HG03045 (cell line): ENCODE measurements around the gene TMPRSS11D.

Source experiments
- ATAC-seq: cut with Tn5 transposase; IDR thresholded peaks from one replicate; pipeline ENCODE4 v1.9.1; 2021; ENCODE audit warnings: mild to moderate bottlenecking, moderate library complexity; ENCODE audit not compliant: unreplicated experiment

TMPRSS11D gene

DNA sequence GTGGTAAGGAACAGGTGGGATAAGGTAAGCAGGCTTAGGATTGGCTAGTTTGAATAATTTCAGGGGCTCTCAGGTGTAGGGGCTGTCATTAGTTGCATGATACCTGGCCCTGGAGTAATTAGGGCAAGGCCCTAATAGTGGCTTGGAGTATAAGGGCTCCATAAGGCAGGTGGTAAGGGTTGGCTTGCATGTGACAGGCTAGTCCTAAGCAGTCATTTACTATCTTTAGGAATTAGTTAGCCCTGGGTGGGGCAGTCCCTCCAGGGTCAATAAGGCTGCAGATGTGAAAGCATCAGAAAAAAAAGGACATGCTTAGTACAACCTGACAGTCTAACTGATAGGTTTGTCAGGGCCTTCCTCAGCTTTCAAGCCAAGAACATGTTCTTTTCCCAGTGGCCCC, 7.8 kb upstream of the TMPRSS11D start:
- ATAC-seq: no peak

DNA sequence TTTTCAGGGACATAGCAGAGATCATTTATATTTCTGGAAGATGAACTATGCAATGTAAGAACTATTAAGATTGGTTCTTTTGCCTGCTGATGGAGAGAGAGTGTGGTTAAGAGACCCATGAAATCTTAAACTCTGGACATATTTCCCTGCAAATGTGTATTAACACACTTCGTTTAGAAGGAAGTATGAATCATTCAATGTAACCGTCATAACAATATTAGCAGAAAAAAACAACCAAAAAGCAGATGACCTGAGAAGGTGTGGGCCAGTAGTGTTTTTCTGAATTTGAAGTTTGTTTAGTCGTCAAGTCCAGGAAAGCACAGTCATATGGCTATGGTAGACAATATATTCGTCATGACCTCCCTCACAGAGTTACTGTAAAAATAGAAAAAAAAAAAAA, 2.5 kb upstream of the TMPRSS11D start:
- no peak for ATAC-seq

DNA sequence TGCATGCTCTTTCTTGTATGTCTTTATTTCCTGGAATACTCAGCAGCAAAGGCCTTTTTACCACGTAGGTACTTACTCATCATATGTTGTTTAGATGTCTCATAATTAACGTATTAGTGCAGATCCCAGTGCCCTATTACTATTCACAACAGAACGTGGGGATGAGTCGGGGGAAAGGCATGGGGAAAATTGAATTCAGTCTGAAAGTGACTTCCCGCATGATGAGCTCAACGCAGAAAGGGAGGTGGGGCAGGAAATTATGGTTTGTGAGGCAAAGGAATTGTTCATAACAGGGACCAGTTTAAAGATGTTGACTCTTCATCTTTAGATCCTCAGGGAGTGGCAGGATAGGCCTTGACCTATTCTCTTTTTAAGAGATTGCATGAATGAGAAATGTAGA, 2.0 kb upstream of the TMPRSS11D start:
- ATAC-seq: no peak

DNA sequence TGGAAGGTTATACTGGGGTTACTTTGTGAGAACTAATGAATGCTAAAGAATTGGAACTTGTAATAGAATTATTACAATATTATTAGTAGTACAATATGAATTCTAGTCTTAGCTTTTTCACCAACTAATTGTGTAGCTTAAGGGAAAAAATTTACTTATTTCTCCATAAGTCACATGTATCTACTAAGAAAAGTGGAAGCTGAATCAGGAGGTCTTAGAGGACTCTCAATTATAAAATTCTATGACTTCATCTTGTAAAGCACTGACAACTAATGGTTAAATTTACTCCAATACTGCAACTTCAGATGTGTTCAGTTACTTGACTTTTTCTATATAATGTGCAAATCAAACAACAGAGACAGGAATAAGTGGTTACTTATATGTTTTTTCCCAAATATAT, 899 bp upstream of the TMPRSS11D start:
- no peak for ATAC-seq

DNA sequence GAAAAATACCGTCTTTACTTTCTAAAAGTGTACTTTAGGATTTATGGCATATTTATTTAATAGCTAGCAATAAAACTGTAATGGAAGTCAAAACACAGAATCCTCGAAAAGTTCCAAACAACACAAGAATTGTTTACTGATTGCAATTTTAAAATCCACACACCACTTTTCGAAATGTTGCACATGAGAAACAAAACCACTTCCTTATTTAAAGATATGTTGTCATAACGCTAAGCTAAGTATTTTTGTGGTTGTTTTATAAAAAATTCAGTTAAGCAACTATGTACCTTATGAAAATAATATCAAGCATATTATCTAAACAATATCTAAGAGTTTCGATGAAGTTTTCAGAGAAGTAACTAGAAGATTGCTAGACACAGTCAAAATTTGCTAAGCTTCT, 344 bp downstream of the TMPRSS11D start:
- no peak for ATAC-seq

DNA sequence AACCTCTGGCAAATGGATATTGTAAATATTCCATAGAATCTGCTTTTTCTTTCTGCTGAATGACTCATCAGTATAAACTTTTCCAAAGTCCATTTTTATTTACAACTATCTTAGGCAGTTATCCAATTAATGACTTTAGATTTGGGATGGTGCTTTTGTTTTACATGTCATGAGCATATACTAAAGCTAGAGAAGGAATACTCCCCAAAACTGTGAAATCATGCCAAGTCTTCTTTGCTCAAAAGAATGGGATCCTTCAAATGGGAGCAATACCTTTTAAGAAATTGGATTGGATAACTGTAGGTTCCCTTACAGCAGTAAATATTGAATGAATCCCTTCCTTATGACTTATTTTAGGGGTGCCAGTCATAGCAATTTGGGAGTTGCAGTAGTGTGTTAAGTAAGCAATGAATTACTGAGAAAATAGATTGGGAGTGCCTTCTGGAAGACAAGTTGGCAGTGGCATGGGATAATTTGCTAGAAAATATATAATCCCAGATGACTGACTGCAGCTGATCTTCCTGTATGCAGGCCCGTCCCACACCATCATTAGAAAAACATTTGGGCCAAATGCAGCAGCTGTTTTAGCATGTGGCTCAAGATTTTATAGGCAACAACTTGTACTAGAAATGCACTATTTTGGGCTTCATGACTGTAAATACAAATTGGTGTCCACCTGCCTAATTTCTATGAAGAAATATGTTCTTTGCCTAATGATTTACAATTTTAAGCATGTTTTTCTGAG, 2.8 kb downstream of the TMPRSS11D start:
- no peak for ATAC-seq

DNA sequence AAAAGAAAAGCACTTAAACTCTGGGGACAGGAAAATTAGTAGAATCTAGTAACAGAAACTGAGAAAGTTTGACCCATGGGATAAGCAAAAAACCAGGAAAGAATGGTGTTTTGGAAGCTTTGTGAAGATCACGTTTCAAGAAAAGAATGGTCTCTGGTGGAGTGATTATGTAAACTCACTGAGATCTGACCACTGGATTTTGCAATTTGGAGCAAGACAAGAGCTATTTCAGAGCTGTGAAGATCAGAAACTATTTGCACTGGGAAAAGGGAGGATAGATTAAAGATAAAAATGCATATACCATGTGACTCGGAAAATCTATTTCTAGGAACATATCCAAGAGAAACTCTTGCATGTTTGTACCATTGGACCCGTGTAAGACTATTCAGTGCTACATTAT, 4.3 kb downstream of the TMPRSS11D start:
- no peak for ATAC-seq

DNA sequence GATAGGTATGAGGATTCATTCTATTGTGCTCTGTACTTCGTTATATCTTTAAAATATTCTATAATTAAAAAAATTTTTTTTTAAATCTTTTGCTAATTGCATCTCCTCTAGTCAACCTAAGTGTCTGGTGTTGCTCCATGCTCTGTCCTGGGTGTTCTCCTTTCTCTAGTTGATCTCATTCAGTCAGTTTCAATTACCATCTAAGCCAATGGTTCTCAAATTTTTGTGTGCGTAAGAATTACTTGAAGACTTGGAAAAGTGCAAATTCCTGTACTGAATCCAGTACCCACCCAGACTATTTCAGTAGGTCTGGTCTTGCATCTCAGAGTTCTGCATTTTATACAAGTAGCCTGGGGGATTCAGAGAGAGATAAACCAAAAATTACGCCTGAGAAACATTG, 6.7 kb downstream of the TMPRSS11D start:
- ATAC-seq: no peak

DNA sequence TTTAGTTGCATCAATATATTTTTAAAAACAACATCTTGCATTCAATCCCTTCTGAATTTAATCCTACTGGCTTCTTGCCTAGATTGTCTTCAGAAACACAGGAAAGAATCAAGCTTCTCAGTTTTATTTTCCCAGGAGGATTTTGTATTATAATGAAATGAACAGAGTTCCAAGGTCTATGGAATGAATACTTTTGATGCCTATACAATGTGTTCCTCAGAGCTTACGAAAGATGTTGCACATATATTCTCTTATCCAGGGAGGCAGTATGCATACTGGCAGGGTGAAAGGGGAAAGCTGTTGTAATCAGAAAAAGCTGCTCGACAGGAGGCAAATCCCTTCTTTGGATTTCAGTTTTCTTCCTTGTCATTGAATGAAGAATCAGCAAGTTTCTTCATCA, 8.8 kb downstream of the TMPRSS11D start:
- no peak for ATAC-seq

DNA sequence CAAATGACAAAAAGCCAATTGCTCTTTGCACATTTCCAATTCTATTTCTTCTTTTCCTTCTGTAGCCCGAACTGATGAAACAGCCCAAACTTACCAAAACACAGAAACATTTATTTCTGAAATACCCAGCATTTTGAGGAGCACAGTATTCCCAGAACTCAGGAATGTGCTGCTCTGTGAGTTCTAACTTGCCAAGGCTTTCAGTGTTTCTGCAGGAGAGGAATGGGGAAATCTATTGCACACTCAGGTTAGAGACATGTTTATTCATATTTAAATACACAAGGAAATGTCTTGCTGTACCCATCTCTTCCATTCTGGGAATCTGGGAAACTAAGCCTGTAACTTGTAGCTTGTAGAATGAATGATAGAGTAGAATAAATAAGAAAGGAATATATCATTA, 10.7 kb downstream of the TMPRSS11D start:
- no peak for ATAC-seq

DNA sequence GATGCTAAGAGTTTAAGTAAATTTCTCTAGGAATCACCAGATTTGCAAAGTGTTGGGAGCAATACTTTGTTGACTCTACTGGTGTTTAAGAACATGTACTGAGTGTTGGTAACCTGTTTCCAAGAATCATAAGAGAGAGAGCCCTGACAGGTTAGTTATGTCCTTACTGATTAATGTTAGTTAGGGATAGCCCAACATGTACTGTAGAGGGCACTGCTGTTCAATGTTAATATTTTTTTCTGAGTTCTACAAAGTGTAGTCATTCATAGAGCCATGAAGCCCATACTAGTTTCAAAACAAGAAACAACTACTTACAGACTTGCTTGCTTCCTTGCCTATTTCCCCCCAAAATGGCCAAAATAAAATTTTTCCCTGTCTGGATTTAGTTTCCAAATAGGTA, 11.9 kb downstream of the TMPRSS11D start:
- ATAC-seq: peak; percentile 69

DNA sequence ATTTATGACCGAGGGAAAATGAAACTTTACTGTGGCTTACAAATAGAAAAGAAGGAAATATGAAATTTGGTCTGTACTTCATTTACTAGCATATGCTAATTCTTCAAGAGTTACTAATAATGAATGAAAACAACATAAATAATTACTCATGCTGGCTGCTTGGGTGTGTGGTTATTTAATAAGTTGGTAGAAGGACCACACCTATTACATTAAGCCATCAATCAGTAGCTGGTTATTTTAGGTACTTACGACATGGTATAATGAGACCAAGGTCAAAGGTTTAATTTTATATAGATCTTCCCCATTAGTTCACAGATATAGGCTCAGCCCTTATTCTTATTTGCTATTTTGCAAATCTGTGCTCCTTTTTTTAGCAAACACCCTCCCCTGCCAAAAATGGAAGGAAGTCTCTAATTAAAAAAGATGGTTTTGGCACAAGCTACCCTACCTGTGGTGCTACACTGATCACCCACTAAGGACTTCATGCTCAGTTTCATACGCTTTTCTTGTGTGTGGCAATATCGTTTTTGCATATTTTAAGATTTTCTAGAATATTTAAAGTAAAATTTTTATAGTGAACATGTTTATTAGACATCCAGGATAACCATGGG, 14.1 kb downstream of the TMPRSS11D start:
- no peak for ATAC-seq

DNA sequence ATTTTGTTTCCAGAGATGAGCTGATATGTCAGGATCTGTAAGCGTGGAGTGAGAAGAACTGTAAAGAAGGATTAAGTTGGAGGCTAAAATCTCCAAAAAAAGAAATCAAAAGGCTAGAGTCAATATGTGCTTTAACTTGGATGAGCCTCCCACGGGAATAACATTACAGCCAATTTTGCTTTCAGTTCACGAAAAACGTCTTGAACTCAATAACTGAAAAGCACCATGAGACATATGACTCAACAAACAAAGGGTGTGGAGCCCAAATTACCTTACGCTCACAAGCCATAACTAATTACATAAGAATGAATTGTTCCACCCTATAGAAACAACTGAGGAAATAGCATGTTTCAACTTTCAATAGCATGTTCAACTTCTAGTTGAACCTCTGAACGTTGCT, 22.3 kb downstream of the TMPRSS11D start:
- ATAC-seq: no peak

DNA sequence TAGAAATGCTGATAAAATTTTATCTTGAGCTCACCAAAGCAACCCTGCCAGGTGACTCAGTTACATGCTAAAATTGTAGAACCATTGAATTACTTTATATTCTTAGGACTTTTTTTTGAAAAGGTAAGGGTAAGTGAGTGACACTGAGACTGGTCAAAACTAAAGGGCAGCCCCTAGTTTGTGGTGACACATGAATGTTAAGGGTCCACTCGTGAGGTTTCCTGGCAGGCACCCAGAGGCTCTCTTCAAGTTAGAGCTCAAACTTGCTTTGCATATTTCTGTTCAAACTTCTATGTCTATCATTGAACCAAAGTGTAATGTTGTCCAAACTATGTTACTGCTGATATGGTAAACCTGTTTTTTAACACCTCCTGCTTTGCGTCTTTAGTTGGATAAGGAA, 30.5 kb downstream of the TMPRSS11D start:
- no peak for ATAC-seq

DNA sequence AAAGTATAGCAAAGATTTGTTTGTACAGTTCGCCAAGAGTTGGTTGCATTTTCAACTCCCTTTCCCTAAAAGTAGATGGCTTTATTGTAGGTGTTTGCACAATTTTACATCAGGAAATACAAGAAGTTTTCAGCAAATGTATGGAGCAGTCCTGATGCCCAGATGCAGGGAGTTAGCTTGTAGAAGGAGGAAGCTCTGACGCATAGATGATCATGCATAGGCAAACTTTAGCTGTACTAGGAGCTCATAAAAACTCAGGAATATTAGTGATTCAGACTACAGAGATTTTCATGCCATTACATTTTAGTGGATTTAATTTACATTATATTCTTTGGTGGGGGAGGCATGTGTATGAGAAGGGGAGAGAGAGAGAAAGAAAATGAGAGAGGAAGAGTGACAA, 62.9 kb downstream of the TMPRSS11D start:
- no peak for ATAC-seq

DNA sequence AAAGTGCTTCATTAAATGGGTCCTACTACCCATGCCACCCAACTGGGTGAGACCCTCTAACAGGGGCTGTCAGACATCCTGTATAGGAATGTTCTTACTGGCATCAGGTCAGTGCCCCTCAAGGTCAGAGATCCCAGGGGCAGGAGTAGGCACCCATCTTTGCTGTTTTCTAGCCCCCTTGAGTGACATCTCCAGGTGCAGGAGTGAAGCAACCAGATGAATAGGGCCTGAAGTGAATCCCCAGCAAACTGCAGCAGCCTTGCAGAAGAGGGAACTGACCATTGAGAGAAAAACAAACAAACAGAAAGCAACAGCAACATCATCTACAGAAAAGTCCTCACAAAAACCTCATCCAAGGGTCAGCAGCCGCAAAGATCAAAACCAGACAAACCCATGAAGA, 73.8 kb downstream of the TMPRSS11D start:
- no peak for ATAC-seq

DNA sequence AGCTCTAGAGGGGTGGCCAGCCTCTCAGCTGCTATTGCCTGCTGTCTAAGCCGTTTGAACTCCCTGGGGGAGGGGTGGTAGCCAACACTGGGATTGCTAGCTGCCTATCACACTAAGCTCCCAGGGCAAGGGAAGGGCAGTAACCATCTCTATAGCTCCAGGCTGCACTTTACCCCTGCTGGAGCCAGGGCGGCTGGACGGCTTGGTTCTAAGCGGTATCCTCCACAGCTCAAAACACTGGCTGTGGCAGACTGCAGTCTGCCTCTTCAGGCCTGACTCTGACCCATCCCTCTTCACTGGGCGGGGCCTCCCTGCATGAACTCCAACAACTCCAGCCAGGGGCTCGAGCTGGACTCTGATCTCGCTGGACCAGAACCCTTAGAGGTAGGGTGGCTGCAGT, 74.3 kb downstream of the TMPRSS11D start:
- ATAC-seq: no peak

DNA sequence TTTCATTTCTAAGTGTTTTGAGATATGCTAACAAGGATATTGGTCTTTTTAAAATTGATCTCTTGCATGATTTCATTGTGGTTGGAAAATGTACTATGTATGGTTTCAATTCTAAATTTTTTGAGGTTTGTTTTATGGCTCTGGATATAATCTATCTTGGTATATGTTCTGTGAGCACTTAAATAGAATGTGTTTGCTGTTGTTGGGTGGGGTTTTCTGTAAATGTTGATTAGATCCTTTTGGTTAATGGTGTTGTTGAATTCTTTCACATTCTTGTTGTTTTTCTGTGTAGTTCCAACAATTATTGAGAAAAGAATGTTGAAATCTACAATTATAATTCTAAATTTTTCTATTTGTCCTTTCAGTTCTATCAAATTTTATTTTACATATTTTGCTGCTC, 87.0 kb downstream of the TMPRSS11D start:
- ATAC-seq: no peak

DNA sequence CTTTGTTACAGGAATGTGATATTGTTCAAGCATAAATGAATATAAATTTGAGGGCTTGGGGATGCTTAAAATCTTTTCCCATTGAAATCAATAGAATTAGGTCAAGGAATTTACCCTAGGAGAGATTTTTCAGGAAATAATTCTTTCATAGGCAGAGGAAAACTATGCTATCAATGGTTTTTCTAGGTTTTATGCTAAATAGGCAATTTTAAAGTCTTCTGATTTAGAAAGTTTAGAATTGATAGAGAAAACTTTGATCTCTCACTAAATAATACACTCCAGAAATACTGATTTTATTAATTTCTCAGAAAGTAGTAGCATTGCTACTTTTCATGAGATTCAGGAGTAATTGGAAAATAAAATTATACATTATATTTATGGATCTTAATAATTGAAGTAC, 93.1 kb downstream of the TMPRSS11D start:
- no peak for ATAC-seq

DNA sequence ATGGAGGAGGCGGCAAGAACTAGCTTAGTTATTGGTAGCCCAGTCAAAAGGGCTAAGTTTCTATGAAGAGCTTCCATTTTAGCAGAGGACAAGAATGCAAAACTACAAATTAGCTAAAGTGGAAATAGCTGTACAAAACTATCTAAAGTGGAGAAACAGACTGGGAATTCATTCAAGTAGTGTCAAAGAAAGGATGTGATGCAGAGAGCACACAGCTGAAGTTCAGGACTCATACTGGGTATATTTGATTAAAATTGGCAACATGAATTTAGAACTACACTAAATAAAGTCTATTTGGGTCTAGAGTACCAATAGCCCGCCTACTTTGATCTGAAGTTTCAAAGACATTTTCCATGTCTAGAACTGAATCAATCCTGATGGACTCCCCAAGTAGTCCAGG, 96.5 kb downstream of the TMPRSS11D start:
- no peak for ATAC-seq

DNA sequence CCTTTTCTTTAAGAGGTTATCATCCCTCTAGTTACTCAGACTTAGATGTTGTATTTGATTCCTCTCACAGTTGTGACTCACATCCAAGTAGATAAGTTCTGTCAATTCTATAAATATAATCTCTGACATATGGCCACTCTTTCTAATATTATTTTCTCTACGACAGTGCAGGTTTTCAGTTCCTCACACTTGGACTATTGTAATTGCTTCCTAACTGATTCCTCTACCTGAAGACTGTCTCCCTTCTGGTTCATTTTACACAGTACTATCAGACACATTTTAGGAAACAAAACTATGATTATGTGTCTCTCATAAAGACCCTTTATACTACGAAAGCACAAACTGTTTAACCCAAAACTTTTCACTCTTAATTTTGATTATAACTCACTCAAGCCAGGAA, 98.3 kb downstream of the TMPRSS11D start:
- ATAC-seq: no peak

DNA sequence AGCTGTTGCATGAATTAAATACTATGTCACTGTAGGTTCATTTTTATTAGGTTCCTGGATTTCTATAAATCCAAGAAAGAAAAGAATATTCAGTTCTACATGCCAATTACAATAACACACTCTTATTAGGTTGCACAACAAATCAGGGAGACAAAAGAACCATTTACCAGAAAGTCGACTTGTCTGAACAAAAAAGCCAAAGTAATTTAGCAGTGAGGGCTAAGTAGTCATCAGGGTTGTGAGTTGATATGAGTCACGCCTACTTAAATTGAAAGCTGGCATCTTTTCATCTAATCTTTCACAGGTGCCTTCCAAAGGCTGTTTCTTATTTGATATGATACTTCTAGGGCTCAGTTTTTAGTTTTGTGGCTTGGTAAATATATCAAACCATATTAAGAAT, 104.2 kb downstream of the TMPRSS11D start:
- no peak for ATAC-seq

DNA sequence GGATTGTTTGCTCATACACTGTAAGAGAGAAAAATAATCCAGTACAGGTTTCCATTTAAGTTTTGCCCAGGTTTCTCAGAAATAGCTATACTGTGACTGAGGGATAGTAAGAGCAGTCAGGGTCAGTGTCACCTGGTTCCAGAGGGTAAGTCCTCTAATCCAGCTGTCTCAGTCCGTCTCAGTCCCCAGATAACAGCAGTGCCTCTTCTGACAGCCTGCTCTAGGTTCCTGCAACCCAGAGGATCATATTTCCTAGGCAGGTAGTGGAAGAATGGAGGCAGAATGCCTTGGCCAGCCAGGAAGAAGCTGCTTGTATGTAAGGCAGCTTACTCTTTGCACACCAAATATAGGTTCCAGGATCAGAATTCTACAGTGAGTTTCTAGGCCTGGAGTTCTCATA, 107.1 kb downstream of the TMPRSS11D start:
- no peak for ATAC-seq
